Nephron (organoid): Measurements from ENCODE around the gene ZMYND8.
"Not testable (repeated sequence)": the region's sequence is repeated elsewhere in the genome, so short reads cannot be mapped to it uniquely, and the experiment has no call there.

Source experiments
- H3K27ac Mint-ChIP-seq, 3 experiments: 2 replicates each; pipeline ENCODE4 v1.8.0; 2020; ENCODE audit warnings: mixed read lengths in 3 of 3, mild to moderate bottlenecking in 2 of 3, moderate library complexity in 1 of 3
- H3K27me3 Mint-ChIP-seq: 2 replicates; pipeline ENCODE4 v1.8.0; 2021; ENCODE audit warnings: low read depth, mild to moderate bottlenecking, moderate library complexity, mixed read lengths
- H3K36me3 Mint-ChIP-seq: 2 replicates; pipeline ENCODE4 v1.8.0; 2020; ENCODE audit warnings: low read depth, mixed read lengths
- H3K4me1 Mint-ChIP-seq: 2 replicates; pipeline ENCODE4 v1.8.0; 2020; ENCODE audit warnings: mixed read lengths
- H3K4me3 Mint-ChIP-seq, 3 experiments: 2 replicates each; pipeline ENCODE4 v1.8.0; 2020; ENCODE audit warnings: mild to moderate bottlenecking in 3 of 3, mixed read lengths in 3 of 3, moderate library complexity in 2 of 3
- H3K9me3 Mint-ChIP-seq: 2 replicates; pipeline ENCODE4 v1.8.0; 2020; ENCODE audit warnings: mixed read lengths
- TF ChIP-seq, protein P1 (sequence below), 3 experiments: fragments of 200-600 bp; sonication (generic); IDR thresholded peaks; one replicate each; pipeline ENCODE4 v1.5.0; 2021; ENCODE audit warnings: antibody characterized with exemption in 3 of 3; ENCODE audit not compliant: unreplicated experiment in 3 of 3

The ZMYND8 gene

DNA sequence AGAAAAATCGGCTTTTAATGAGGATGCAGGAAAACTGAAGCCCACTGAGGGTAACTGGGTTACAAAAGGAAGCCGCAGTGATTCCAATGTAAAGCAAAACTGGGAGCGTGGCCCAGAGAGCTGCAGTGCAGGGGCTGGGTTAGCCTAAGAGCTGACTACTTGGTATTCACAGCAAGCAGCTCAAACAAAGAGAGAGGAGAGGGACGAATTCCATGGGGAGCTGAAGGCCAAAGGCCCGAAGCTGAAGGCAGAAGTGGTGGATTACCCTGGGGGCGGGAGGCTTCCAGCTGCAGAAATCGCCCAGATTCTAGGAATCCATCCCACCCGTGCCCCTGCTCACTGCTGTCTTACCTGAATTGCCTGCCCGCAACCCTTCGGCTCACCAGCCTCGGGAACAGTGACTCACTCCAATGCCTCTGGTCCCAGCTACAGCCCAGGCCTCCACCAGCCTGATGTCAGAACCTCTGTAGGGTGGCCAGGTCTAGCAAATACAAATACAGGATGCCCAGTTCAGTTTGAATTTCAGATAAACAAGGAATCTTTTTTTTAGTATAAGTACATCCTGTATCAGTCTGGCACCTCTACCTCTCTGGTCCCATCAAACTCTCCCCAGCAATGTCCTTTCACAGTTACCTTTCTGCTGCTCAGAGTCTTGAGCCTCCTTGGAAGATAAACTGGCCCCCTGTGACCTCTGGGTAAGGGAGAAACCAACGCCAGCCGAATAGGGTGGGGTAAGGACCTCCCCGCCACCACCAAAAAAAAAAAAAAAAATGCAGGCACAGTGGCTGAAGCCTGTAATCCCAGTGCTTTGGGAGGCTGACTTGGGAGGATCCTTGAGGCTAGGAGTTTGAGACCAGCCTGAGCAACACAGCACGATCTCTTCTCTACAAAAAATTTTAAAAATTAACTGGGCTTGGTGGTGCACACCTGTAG lies 14.6 kb upstream of the ZMYND8 start:
- no peak overlapping the region for H3K27ac Mint-ChIP-seq
- H3K4me1 Mint-ChIP-seq, result peaks cover 7% of the 10 kb centered on the region
- H3K4me3 Mint-ChIP-seq, result no peak overlapping the region
- peaks cover 15% of the 10 kb centered on the region for H3K27me3 Mint-ChIP-seq
- H3K36me3 Mint-ChIP-seq, result no peaks in the 10 kb centered on the region
- TF ChIP-seq, protein P1, sequence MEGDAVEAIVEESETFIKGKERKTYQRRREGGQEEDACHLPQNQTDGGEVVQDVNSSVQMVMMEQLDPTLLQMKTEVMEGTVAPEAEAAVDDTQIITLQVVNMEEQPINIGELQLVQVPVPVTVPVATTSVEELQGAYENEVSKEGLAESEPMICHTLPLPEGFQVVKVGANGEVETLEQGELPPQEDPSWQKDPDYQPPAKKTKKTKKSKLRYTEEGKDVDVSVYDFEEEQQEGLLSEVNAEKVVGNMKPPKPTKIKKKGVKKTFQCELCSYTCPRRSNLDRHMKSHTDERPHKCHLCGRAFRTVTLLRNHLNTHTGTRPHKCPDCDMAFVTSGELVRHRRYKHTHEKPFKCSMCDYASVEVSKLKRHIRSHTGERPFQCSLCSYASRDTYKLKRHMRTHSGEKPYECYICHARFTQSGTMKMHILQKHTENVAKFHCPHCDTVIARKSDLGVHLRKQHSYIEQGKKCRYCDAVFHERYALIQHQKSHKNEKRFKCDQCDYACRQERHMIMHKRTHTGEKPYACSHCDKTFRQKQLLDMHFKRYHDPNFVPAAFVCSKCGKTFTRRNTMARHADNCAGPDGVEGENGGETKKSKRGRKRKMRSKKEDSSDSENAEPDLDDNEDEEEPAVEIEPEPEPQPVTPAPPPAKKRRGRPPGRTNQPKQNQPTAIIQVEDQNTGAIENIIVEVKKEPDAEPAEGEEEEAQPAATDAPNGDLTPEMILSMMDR (IDR thresholded peaks at IDR 0.05; ENCODE audit: unreplicated experiment in 3 of 3), result no peak
- no peaks in the 10 kb centered on the region for H3K9me3 Mint-ChIP-seq

DNA sequence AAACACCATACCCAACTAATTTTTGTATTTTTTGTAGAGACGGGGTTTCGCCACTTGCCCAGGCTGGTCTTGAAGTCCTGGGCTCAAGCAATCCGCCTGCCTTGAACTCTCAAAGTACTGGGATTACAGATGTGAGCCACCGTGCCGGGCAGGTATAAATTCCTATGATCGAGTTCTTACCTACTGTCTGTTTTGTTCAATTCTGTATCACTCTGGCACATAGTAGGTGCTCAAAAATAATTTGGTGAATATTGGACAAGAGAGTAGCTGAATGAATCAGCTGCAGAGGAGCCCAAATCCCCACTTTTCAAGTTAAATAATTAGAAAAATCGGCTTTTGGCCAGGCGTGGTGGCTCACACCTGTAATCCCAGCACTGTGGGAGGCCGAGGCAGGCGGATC lies 13.7 kb upstream of the ZMYND8 start:
- H3K9me3 Mint-ChIP-seq, result no peaks in the 10 kb centered on the region
- no peak overlapping the region for H3K4me3 Mint-ChIP-seq
- TF ChIP-seq, protein P1 (IDR thresholded peaks at IDR 0.05; ENCODE audit: unreplicated experiment in 3 of 3), result no peak
- H3K36me3 Mint-ChIP-seq, result no peaks in the 10 kb centered on the region
- peaks cover 15% of the 10 kb centered on the region for H3K27me3 Mint-ChIP-seq
- no peak overlapping the region for H3K27ac Mint-ChIP-seq
- H3K4me1 Mint-ChIP-seq, result peaks cover 7% of the 10 kb centered on the region

DNA sequence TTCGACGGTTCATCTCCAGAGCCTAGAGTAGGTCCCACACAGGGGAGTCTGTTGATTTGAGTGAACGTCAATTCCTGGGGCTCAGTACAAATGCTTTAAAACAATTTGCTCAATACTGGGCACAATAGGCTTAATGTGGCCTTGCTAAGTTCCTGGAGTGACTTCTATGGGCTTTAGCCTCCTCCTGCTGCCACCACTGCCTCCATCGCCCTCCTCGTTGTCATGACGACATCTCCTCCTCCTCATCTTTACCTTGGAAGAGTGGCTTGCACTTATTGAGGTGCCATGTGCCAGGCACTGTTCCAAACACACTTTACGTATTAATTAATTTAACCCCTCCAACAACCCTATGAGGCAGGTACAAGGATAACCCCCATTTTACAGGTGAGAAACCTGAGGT lies 11.8 kb upstream of the ZMYND8 start:
- Mint-ChIP-seq H3K27me3 (peaks cover 15% of the 10 kb centered on the region), H3K36me3 (no peaks in the 10 kb centered on the region), H3K4me3 (no peak overlapping the region), H3K9me3 (no peaks in the 10 kb centered on the region), H3K4me1 (peaks cover 7% of the 10 kb centered on the region), H3K27ac (peak overlapping the region in 1 of 3 experiments; percentile 13)
- TF ChIP-seq, protein P1 (IDR thresholded peaks at IDR 0.05; ENCODE audit: unreplicated experiment in 3 of 3), result no peak

DNA sequence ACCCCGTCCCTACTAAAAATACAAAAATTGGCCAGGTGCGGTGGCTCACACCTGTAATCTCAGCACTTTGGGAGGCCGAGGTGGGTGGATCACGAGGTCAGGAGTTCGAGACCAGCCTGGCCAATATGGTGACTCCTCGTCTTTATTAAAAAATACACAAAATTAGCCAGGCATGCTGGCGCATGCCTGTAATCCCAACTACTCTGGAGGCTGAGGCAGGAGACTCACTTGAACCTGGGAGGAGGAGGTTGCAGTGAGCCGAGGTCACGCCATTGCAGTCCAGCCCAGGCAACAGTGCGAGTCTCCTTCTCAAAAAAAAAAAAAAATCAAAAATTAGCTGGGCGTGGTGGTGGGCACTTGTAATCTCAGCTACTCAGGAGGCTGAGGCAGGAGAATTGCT lies 9.8 kb upstream of the ZMYND8 start:
- H3K27ac Mint-ChIP-seq, H3K4me3 Mint-ChIP-seq, H3K36me3 Mint-ChIP-seq, H3K9me3 Mint-ChIP-seq: not testable (repeated sequence)
- Mint-ChIP-seq H3K27me3 (peaks cover 15% of the 10 kb centered on the region), H3K4me1 (peaks cover 13% of the 10 kb centered on the region)

DNA sequence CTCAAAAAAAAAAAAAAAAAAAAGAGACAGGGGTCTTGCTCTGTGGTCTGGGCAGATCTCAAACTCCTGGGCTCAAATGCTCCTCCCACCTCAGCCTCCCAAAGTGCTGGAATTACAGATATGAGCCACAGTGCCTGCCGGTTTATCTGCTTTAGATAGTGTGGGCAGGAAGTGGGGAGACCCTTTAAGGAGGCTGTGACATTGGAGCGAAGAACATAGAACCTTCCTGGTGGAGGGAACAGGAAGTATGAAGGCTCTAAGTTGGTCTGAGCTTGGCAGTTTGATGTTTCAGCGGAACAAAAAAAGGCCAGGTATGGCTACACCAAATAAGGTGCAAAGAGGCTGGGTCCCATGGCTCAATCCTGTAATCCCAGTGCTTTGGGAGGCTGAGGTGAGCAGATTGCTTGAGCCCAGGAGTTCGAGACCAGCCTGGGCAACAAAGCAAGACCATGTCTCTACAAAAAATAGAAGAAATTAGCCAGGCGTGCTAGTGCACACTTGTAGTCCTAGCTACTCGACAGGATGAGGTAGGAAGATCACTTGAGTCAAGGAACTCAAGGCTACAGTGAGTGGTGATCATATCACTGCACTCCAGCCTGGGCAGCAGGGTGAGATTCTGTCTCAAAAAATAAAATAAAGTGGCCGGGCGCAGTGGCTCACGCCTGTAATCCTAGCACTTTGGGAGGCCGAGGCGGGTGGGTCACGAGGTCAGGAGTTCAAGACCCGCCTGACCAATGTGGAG lies 8.7 kb upstream of the ZMYND8 start:
- TF ChIP-seq, protein P1 (IDR thresholded peaks at IDR 0.05; ENCODE audit: unreplicated experiment in 3 of 3), result no peak
- no peaks in the 10 kb centered on the region for H3K36me3 Mint-ChIP-seq

More for the DNA sequence above, 8.7 kb upstream of the ZMYND8 start:
- Mint-ChIP-seq H3K27ac (peak overlapping the region in 1 of 3 experiments; percentile 59), H3K4me3 (no peak overlapping the region), H3K4me1 (peaks cover 24% of the 10 kb centered on the region), H3K27me3 (peaks cover 15% of the 10 kb centered on the region), H3K9me3 (no peaks in the 10 kb centered on the region)
